ENCODE measurements around the gene HERC3. TPM values are rescaled to one million over a fixed set of nuclear protein-coding genes. Genes with fewer than 3 reads are reported as not detected.

Gene HERC3
- total RNA-seq, 1 experiment from 2014 or later, result 17.3 TPM

- Mint-ChIP-seq H3K4me3 (ENCODE audit: low read depth, unreplicated experiment) (no peak overlapping the region), H3K4me1 (ENCODE audit: low read depth, unreplicated experiment) (peaks cover 46% of the 10 kb centered on the region), H3K36me3 (ENCODE audit: insufficient read depth, unreplicated experiment) (peaks cover under 1% of the 10 kb centered on the region), H3K27me3 (ENCODE audit: unreplicated experiment) (no peaks in the 10 kb centered on the region), H3K27ac (ENCODE audit: unreplicated experiment) (no peak overlapping the region), H3K9me3 (ENCODE audit: low read depth, unreplicated experiment) (no peaks in the 10 kb centered on the region)
- no TSS peak for BruUV-seq (replicated peaks)
- intact Hi-C loops (cut with micrococcal nuclease; ENCODE audit: unreplicated experiment), result no loop called here
- no peak for DNase-seq
- TF ChIP-seq CTCF (IDR thresholded peaks at IDR 0.05; ENCODE audit: unreplicated experiment), result no peak
- CTCF ChIA-PET, result interaction anchor here (1.5 to 2.0 kb wide), 2 partner anchors 17 to 38 kb away, joined by 4 to 9 read pairs; no protein-coding TSS in a partner anchor
Measured at GRCh38 chr4:88753658-88754571, 161.6 kb downstream of the HERC3 start.

- peaks cover 46% of the 10 kb centered on the region for H3K4me1 Mint-ChIP-seq (ENCODE audit: low read depth, unreplicated experiment)
- TF ChIP-seq CTCF (IDR thresholded peaks at IDR 0.05; ENCODE audit: unreplicated experiment), result no peak
- H3K27ac Mint-ChIP-seq (ENCODE audit: unreplicated experiment), result no peak overlapping the region
- H3K4me3 Mint-ChIP-seq (ENCODE audit: low read depth, unreplicated experiment), result no peak overlapping the region
- CTCF ChIA-PET, result interaction anchor here (1.5 to 2.0 kb wide), 2 partner anchors 16 to 37 kb away, joined by 4 to 9 read pairs; no protein-coding TSS in a partner anchor
- no TSS peak for BruUV-seq (replicated peaks)
- H3K36me3 Mint-ChIP-seq (ENCODE audit: insufficient read depth, unreplicated experiment), result no peaks in the 10 kb centered on the region
- no peaks in the 10 kb centered on the region for H3K27me3 Mint-ChIP-seq (ENCODE audit: unreplicated experiment)
- intact Hi-C loops (cut with micrococcal nuclease; ENCODE audit: unreplicated experiment), result loop anchor here (5.0 kb wide), 1 partner anchor 38 kb away; no protein-coding TSS in a partner anchor
- H3K9me3 Mint-ChIP-seq (ENCODE audit: low read depth, unreplicated experiment), result no peaks in the 10 kb centered on the region
- DNase-seq, result no peak
Measured at GRCh38 chr4:88754796-88755195, 162.5 kb downstream of the HERC3 start.

- Mint-ChIP-seq H3K9me3 (ENCODE audit: low read depth, unreplicated experiment) (no peaks in the 10 kb centered on the region), H3K4me1 (ENCODE audit: low read depth, unreplicated experiment) (peaks cover 46% of the 10 kb centered on the region), H3K27ac (ENCODE audit: unreplicated experiment) (no peak overlapping the region), H3K4me3 (ENCODE audit: low read depth, unreplicated experiment) (no peak overlapping the region), H3K27me3 (ENCODE audit: unreplicated experiment) (no peaks in the 10 kb centered on the region), H3K36me3 (ENCODE audit: insufficient read depth, unreplicated experiment) (no peaks in the 10 kb centered on the region)
- CTCF ChIA-PET, result interaction anchor here (1.5 to 2.0 kb wide), 2 partner anchors 15 to 36 kb away, joined by 4 to 9 read pairs; no protein-coding TSS in a partner anchor
- no peak for DNase-seq
- no TSS peak for BruUV-seq (replicated peaks)
- no peak for TF ChIP-seq CTCF (IDR thresholded peaks at IDR 0.05; ENCODE audit: unreplicated experiment)
- intact Hi-C loops (cut with micrococcal nuclease; ENCODE audit: unreplicated experiment), result loop anchor here (5.0 kb wide), 1 partner anchor 37 kb away; no protein-coding TSS in a partner anchor
Measured at GRCh38 chr4:88755454-88755853, 163.2 kb downstream of the HERC3 start.

- H3K27me3 Mint-ChIP-seq (ENCODE audit: unreplicated experiment), result no peaks in the 10 kb centered on the region
- no peaks in the 10 kb centered on the region for H3K9me3 Mint-ChIP-seq (ENCODE audit: low read depth, unreplicated experiment)
- intact Hi-C loops (cut with micrococcal nuclease; ENCODE audit: unreplicated experiment), result loop anchor here (5.0 kb wide), 1 partner anchor 36 kb away; no protein-coding TSS in a partner anchor
- no peak overlapping the region for H3K27ac Mint-ChIP-seq (ENCODE audit: unreplicated experiment)
- no peak for DNase-seq
- no peak overlapping the region for H3K4me3 Mint-ChIP-seq (ENCODE audit: low read depth, unreplicated experiment)
- peaks cover 46% of the 10 kb centered on the region for H3K4me1 Mint-ChIP-seq (ENCODE audit: low read depth, unreplicated experiment)
- H3K36me3 Mint-ChIP-seq (ENCODE audit: insufficient read depth, unreplicated experiment), result no peaks in the 10 kb centered on the region
- CTCF ChIA-PET, result no interaction called here
- BruUV-seq (replicated peaks), result no TSS peak
- no peak for TF ChIP-seq CTCF (IDR thresholded peaks at IDR 0.05; ENCODE audit: unreplicated experiment)
Measured at GRCh38 chr4:88756149-88756548, 163.9 kb downstream of the HERC3 start.

Data from Calu3 (cell line).